ENCODE results near the gene LMAN2L. TPM values are rescaled to one million over a fixed set of nuclear protein-coding genes. Genes with fewer than 3 reads are reported as not detected.

Gene LMAN2L
- polyA plus RNA-seq, 1 of the 3 experiments (the other 2 are of a cell fraction) = 17.7 TPM

DNA sequence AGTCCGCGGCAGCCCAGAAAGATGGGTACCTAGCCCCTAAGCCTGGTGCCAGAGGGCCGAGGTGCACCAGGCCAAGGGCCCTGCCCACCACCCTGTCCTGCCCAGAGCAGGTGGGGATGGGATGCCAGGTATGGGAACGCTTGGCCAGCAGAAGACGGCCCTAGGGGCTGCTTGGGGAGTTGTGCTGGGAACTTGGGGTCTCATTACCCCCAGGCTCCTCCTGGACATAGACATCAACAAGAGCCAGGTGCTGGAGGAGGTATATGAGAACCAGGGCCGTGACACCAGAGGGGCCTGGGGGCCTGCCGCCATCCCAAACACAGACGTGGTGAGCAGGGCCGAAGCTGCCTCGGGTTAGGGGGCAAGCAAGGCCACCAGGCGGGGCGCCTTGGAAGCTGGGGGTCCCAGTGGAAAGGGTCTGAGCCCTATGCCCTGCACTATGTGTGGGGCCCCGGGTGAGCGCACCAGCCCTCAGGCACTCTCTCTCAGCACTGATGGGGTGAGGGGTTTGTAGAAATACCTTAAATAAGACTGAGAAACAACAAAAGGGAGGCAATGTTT is 50.4 kb downstream of the LMAN2L start:
- Histone ChIP-seq H3K4me3 (ENCODE audit: low read depth in 2 of 2, low read length in 1 of 2) (no peak overlapping the region), H3K9ac (no peak overlapping the region), H3K79me2 (ENCODE audit: insufficient read depth) (no peaks in the 10 kb centered on the region), H3K36me3 (replicated peaks in 1 of 2; ENCODE audit: control insufficient read depth in 1 of 2, insufficient read depth in 2 of 2, low read length in 1 of 2) (no peaks in the 10 kb centered on the region), H3K4me2 (no peak overlapping the region), H3K9me3 (no peaks in the 10 kb centered on the region), H4K20me1 (ENCODE audit: insufficient read depth) (no peaks in the 10 kb centered on the region), H3K4me1 (ENCODE audit: control insufficient read depth in 1 of 2, insufficient read depth in 2 of 2, low read depth in 1 of 2, low read length in 1 of 2) (peaks cover 0 to 27% of the 10 kb centered on the region in 2 experiments; a peak in 1 of 4 replicates), H3K27me3 (ENCODE audit: insufficient read depth) (no peaks in the 10 kb centered on the region), H3K27ac (ENCODE audit: low read depth in 2 of 2, low read length in 1 of 2) (no peak overlapping the region), H3K9me2 (no peaks in the 10 kb centered on the region), H2AFZ (ENCODE audit: low read depth) (no peak overlapping the region), H3F3A (replicated peaks; ENCODE audit: insufficient read depth) (no peaks in the 10 kb centered on the region)
- WGBS (ENCODE audit: low lambda C conversion rate) = 84% methylated on average over 7 of the region's 14 CpGs
- ChIA-PET CTCF (interaction anchor here (1.6 kb wide), 1 partner anchor 52 kb away, joined by 5 read pairs; no protein-coding TSS in a partner anchor), POLR2A (no interaction called here)
- TF ChIP-seq CHD2 (IDR thresholded peaks at IDR 0.05; ENCODE audit: low read length, partially characterized antibody) = no peak
- no peak for TF ChIP-seq FOXJ3 (CRISPR knock-in tag; IDR thresholded peaks at IDR 0.05)
- TF ChIP-seq GATA2 (CRISPR knock-in tag; IDR thresholded peaks at IDR 0.05) = no peak
- TF ChIP-seq POLR2AphosphoS5 (IDR thresholded peaks at IDR 0.05; ENCODE audit: low read depth, low read length) = no peak
- TF ChIP-seq FOSL2 (IDR thresholded peaks at IDR 0.05; ENCODE audit: borderline replicate concordance, low read depth) = no peak
- no peak for TF ChIP-seq SMC3 (IDR thresholded peaks at IDR 0.05; ENCODE audit: low read depth, low read length)
- no peak for TF ChIP-seq MEF2A (IDR thresholded peaks at IDR 0.05; ENCODE audit: borderline replicate concordance, low read depth)
- TF ChIP-seq NFIC (IDR thresholded peaks at IDR 0.05; ENCODE audit: borderline replicate concordance) = no peak
- DNase-seq = no peak

DNA sequence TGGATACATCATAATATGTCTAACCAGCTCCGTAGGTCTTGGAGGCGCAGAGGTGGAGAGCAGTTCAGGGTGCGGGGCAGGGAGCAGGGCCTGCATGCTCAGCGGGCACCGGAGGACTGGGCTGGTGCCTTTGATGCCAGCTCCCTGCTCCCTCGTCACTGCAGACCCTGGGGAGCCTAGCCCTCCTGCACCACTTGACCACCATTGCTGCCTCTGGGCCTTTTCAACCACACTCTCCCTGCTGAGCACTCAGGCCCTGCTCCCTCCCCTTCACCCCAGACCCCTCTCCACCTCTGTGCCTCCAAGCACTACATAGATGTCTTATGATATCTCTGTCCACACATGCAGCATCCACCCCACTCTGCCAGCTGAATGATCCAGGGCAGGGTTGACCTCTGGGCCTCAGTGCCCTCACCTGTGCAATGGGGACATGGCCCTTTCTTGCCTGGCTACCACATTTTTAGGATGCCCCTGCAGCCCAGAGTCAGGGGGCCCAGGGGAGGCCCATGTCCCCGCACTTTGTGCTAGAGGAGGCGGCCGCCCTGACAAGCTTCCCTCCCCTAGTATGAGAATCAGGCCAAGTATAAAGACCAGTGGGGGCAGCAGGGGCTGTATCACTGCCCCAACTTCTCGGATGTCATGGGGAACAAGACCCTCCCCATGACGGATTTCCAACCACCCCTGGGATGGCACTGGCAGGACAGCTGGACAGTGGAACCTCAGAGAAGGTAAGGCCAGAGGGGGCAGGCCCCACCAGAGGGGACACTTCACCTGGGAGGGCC is 51.0 kb downstream of the LMAN2L start:
- Histone ChIP-seq H2AFZ (ENCODE audit: low read depth) (no peak overlapping the region), H3K27me3 (ENCODE audit: insufficient read depth) (no peaks in the 10 kb centered on the region), H3F3A (replicated peaks; ENCODE audit: insufficient read depth) (no peaks in the 10 kb centered on the region), H3K36me3 (replicated peaks in 1 of 2; ENCODE audit: control insufficient read depth in 1 of 2, insufficient read depth in 2 of 2, low read length in 1 of 2) (no peaks in the 10 kb centered on the region), H3K4me3 (ENCODE audit: low read depth in 2 of 2, low read length in 1 of 2) (no peak overlapping the region), H3K27ac (ENCODE audit: low read depth in 2 of 2, low read length in 1 of 2) (no peak overlapping the region), H4K20me1 (ENCODE audit: insufficient read depth) (no peaks in the 10 kb centered on the region), H3K9ac (no peak overlapping the region), H3K4me2 (no peak overlapping the region), H3K79me2 (ENCODE audit: insufficient read depth) (no peaks in the 10 kb centered on the region), H3K4me1 (ENCODE audit: control insufficient read depth in 1 of 2, insufficient read depth in 2 of 2, low read depth in 1 of 2, low read length in 1 of 2) (peaks cover 0 to 27% of the 10 kb centered on the region in 2 experiments; a peak in 1 of 4 replicates), H3K9me2 (no peaks in the 10 kb centered on the region), H3K9me3 (no peaks in the 10 kb centered on the region)
- 89% methylated on average over 10 of the region's 11 CpGs for WGBS (ENCODE audit: low lambda C conversion rate)
- ChIA-PET CTCF (interaction anchor here (1.6 kb wide), 1 partner anchor 51 kb away, joined by 5 read pairs; no protein-coding TSS in a partner anchor), POLR2A (no interaction called here)
- DNase-seq = no peak
- TF ChIP-seq TCF12 (IDR thresholded peaks at IDR 0.05) (no peak), FOSL2 (IDR thresholded peaks at IDR 0.05; ENCODE audit: borderline replicate concordance, low read depth) (no peak), GATA2 (CRISPR knock-in tag; IDR thresholded peaks at IDR 0.05) (no peak), FOXM1 (IDR thresholded peaks at IDR 0.05; ENCODE audit: low read depth) (no peak), NFIC (IDR thresholded peaks at IDR 0.05; ENCODE audit: borderline replicate concordance) (no peak), TAF1 (IDR thresholded peaks at IDR 0.05; ENCODE audit: borderline replicate concordance, low read depth, low read length) (no peak), FOXJ3 (CRISPR knock-in tag; IDR thresholded peaks at IDR 0.05) (no peak), EP300 (IDR thresholded peaks at IDR 0.05; ENCODE audit: borderline replicate concordance in 1 of 2, low read depth in 1 of 2, low read length in 1 of 2) (no peak), SMC3 (IDR thresholded peaks at IDR 0.05; ENCODE audit: low read depth, low read length) (no peak), NRF1 (IDR thresholded peaks at IDR 0.05; ENCODE audit: low read depth, low read length) (no peak), MXI1 (IDR thresholded peaks at IDR 0.05; ENCODE audit: low read depth, low read length) (no peak), ELF1 (IDR thresholded peaks at IDR 0.05) (no peak), GABPA (IDR thresholded peaks at IDR 0.05; ENCODE audit: low read depth) (no peak)
- TF ChIP-seq, protein P1, sequence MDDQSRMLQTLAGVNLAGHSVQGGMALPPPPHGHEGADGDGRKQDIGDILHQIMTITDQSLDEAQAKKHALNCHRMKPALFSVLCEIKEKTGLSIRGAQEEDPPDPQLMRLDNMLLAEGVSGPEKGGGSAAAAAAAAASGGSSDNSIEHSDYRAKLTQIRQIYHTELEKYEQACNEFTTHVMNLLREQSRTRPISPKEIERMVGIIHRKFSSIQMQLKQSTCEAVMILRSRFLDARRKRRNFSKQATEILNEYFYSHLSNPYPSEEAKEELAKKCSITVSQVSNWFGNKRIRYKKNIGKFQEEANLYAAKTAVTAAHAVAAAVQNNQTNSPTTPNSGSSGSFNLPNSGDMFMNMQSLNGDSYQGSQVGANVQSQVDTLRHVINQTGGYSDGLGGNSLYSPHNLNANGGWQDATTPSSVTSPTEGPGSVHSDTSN (IDR thresholded peaks at IDR 0.05) = no peak
- TF ChIP-seq, protein P2, sequence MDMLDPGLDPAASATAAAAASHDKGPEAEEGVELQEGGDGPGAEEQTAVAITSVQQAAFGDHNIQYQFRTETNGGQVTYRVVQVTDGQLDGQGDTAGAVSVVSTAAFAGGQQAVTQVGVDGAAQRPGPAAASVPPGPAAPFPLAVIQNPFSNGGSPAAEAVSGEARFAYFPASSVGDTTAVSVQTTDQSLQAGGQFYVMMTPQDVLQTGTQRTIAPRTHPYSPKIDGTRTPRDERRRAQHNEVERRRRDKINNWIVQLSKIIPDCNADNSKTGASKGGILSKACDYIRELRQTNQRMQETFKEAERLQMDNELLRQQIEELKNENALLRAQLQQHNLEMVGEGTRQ (IDR thresholded peaks at IDR 0.05; ENCODE audit: borderline replicate concordance, low read depth, low read length) = no peak
- TF ChIP-seq, protein P3, sequence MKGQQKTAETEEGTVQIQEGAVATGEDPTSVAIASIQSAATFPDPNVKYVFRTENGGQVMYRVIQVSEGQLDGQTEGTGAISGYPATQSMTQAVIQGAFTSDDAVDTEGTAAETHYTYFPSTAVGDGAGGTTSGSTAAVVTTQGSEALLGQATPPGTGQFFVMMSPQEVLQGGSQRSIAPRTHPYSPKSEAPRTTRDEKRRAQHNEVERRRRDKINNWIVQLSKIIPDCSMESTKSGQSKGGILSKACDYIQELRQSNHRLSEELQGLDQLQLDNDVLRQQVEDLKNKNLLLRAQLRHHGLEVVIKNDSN (IDR thresholded peaks at IDR 0.05; ENCODE audit: borderline replicate concordance, low read depth) = no peak
- TF ChIP-seq, protein P4, sequence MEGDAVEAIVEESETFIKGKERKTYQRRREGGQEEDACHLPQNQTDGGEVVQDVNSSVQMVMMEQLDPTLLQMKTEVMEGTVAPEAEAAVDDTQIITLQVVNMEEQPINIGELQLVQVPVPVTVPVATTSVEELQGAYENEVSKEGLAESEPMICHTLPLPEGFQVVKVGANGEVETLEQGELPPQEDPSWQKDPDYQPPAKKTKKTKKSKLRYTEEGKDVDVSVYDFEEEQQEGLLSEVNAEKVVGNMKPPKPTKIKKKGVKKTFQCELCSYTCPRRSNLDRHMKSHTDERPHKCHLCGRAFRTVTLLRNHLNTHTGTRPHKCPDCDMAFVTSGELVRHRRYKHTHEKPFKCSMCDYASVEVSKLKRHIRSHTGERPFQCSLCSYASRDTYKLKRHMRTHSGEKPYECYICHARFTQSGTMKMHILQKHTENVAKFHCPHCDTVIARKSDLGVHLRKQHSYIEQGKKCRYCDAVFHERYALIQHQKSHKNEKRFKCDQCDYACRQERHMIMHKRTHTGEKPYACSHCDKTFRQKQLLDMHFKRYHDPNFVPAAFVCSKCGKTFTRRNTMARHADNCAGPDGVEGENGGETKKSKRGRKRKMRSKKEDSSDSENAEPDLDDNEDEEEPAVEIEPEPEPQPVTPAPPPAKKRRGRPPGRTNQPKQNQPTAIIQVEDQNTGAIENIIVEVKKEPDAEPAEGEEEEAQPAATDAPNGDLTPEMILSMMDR (IDR thresholded peaks at IDR 0.05) = no peak
